Activated CD4-positive, alpha-beta T cell treated with anti-CD3 and anti-CD28 coated beads for 1 hour (primary cell): Measurements from ENCODE around the gene LY6G5C.

Experiments
- DNase-seq: peaks from one replicate; pipeline ENCODE4 v3.0.0-alpha.2; 2020

LY6G5C gene

GRCh38 chr6:31636698-31637596, 43.9 kb downstream of the LY6G5C start:
- DNase-seq, result no peak

GRCh38 chr6:31634969-31635575, 45.8 kb downstream of the LY6G5C start:
- no peak for DNase-seq

- no peak for DNase-seq
These were observed 46.7 kb downstream of the LY6G5C start for GRCh38 chr6:31634131-31634530.

- DNase-seq, result no peak
These were observed 47.4 kb downstream of the LY6G5C start for GRCh38 chr6:31633447-31633846.

GRCh38 chr6:31632279-31632946, 48.5 kb downstream of the LY6G5C start:
- DNase-seq, result no peak

- DNase-seq, result no peak
These were observed 49.1 kb downstream of the LY6G5C start for GRCh38 chr6:31631681-31632278.

GRCh38 chr6:31631209-31631608, 49.7 kb downstream of the LY6G5C start:
- no peak for DNase-seq

- DNase-seq, result no peak
These were observed 50.5 kb downstream of the LY6G5C start for GRCh38 chr6:31630177-31630934.

- no peak for DNase-seq
These were observed 51.9 kb downstream of the LY6G5C start for GRCh38 chr6:31629014-31629413.

- no peak for DNase-seq
These were observed 53.1 kb downstream of the LY6G5C start for GRCh38 chr6:31627690-31628287.

- no peak for DNase-seq
These were observed 53.9 kb downstream of the LY6G5C start for GRCh38 chr6:31626952-31627351.
